ENCODE results near the gene RACK1. TPM values are rescaled to one million over a fixed set of nuclear protein-coding genes. Genes with fewer than 3 reads are reported as not detected.

RACK1 gene
- total and polyA plus RNA-seq, 4 experiments from 2014 or later = 1,956 to 2,145 (median 2,033) TPM

DNA sequence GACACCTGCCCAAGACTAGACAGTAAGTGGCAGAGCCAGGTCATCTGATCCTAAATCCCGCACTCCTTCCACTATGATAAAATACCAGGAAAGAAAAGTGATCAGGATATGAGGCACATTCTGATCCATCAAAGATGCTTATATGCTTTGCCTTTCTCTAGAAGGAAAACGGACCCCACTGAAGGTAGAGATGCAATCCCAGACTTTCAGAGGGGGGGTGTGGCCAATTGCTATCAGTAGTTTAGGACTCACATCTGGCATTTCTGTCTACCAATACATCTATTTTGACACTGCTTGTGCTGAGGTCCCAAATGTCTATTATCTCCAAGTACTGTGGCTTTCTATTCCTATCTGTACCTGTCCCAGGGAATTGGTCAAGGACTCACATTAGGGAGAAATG, 15.6 kb upstream of the RACK1 start:
- Mint-ChIP-seq H3K27me3 (no peaks in the 10 kb centered on the region), H3K36me3 (peaks cover 28 to 48% of the 10 kb centered on the region in 2 donors), H3K9me3 (no peaks in the 10 kb centered on the region), H3K4me1 (peaks cover 46 to 74% (median 61%) of the 10 kb centered on the region in 4 donors), H3K4me3 (peak overlapping the region; percentile 96 to 100 (median 99)), H3K27ac (peak overlapping the region; percentile 97 to 99 (median 99))
- POLR2A ChIA-PET (ENCODE audit: partially characterized antibody) = interaction anchor here (3.0 to 10.9 kb wide), 5 partner anchors 14 to 456 kb away, joined by 15 to 397 read pairs (median 83); partner anchors contain the start of genes RACK1, TRIM41 and TRIM7
- Histone ChIP-seq H3K27me3 (ENCODE audit: insufficient read depth, low read length) (no peaks in the 10 kb centered on the region), H3K4me3 (ENCODE audit: low read length in 2 of 2) (peak overlapping the region; percentile 81 to 94), H3K4me1 (ENCODE audit: insufficient read depth, low read length) (peaks cover 68% of the 10 kb centered on the region), H3K36me3 (ENCODE audit: insufficient read depth, low read length) (peaks cover 19% of the 10 kb centered on the region), H3K27ac (ENCODE audit: low read depth, low read length) (peak overlapping the region; percentile 99), H3K9me3 (ENCODE audit: control insufficient read depth in 1 of 2, low read length in 2 of 2) (no peaks in the 10 kb centered on the region)
- intact Hi-C loops (cut with micrococcal nuclease) = no loop called here
- DNase-seq = no peak
- CTCF ChIA-PET (ENCODE audit: partially characterized antibody) = interaction anchor here (2.9 to 3.6 kb wide), 3 partner anchors 9 to 74 kb away, joined by 21 to 29 read pairs (median 27); no protein-coding TSS in a partner anchor

DNA sequence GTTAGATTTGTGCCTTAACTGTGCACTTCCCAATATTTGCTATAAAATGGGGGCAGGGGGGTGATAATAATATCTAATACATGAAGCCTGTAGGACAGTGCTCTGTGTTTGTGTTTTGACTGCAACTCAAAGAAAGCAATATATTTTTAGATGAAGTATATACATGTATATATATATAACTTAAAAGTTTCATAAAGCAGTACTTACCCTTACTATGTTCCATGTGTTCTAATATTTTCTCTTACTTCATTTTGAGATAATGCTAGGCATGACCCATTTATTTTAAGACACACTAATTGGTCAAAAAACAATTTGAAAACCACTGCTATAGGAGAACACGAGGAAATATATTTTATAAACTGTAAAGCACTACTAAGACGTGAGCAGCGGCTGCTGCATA, 14.9 kb upstream of the RACK1 start:
- Histone ChIP-seq H3K27me3 (ENCODE audit: insufficient read depth, low read length) (no peaks in the 10 kb centered on the region), H3K27ac (ENCODE audit: low read depth, low read length) (peak overlapping the region; percentile 99), H3K4me1 (ENCODE audit: insufficient read depth, low read length) (peaks cover 68% of the 10 kb centered on the region), H3K4me3 (ENCODE audit: low read length in 2 of 2) (peak overlapping the region; percentile 81 to 94), H3K36me3 (ENCODE audit: insufficient read depth, low read length) (peaks cover 14% of the 10 kb centered on the region), H3K9me3 (ENCODE audit: control insufficient read depth in 1 of 2, low read length in 2 of 2) (no peaks in the 10 kb centered on the region)
- peaks cover 47 to 72% (median 61%) of the 10 kb centered on the region in 4 donors for H3K4me1 Mint-ChIP-seq
- no peak for DNase-seq
- intact Hi-C loops (cut with micrococcal nuclease) = no loop called here
- CTCF ChIA-PET (ENCODE audit: partially characterized antibody) = no interaction called here
- H3K27ac Mint-ChIP-seq = peak overlapping the region; percentile 59 to 99 (median 99)
- peak overlapping the region; percentile 96 to 100 (median 99) for H3K4me3 Mint-ChIP-seq
- no peaks in the 10 kb centered on the region for H3K27me3 Mint-ChIP-seq
- H3K9me3 Mint-ChIP-seq = no peaks in the 10 kb centered on the region
- H3K36me3 Mint-ChIP-seq = peaks cover 24 to 47% of the 10 kb centered on the region in 2 donors
- POLR2A ChIA-PET (ENCODE audit: partially characterized antibody) = interaction anchor here (4.3 to 10.9 kb wide), 3 partner anchors 13 to 53 kb away, joined by 83 to 397 read pairs (median 215); partner anchors contain the start of genes RACK1, TRIM41 and TRIM7

DNA sequence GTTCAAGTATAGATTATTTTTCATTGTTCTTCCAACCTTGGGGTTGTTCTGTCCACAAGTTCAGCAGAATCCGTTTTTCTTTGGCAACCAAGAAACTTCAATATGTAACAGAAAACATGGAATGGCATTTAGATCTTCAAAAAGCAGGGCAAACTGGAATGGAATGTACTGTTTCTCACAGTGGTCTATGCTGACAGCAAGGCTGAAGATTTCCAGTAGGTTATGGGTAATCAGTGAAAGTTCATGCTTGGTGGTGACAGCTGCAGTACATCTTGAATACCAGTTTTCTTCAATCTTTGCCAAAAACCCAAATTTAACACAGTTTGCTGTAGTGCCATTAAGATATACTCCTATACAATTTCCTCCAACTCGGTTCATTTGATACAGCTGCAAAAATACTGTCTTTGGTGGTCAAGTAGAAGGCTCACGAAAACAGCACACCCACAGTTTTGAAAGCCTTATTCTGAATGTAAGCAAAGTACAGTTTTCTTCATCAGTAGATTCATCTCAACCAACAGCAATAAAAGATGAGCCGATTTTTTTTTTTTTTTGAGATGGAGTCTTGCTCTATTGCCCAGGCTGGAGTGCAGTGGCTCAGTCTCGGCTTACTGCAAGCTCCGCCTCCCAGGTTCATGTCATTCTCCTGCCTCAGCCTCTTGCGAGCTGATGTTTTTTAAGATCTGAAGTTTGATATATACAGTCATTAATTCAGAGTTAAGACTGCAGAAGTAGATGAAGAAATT, 12.3 kb upstream of the RACK1 start:
- Histone ChIP-seq H3K9me3 (ENCODE audit: control insufficient read depth in 1 of 2, low read length in 2 of 2) (no peaks in the 10 kb centered on the region), H3K27me3 (ENCODE audit: insufficient read depth, low read length) (no peaks in the 10 kb centered on the region), H3K4me3 (ENCODE audit: low read length in 2 of 2) (no peak overlapping the region), H3K4me1 (ENCODE audit: insufficient read depth, low read length) (peaks cover 79% of the 10 kb centered on the region), H3K27ac (ENCODE audit: low read depth, low read length) (no peak overlapping the region), H3K36me3 (ENCODE audit: insufficient read depth, low read length) (peaks cover 16% of the 10 kb centered on the region)
- peak overlapping the region in 2 of 8 donors; percentile 1 to 66 for H3K4me3 Mint-ChIP-seq
- no peaks in the 10 kb centered on the region for H3K9me3 Mint-ChIP-seq
- POLR2A ChIA-PET (ENCODE audit: partially characterized antibody) = interaction anchor here (0.9 to 10.9 kb wide), 6 partner anchors 11 to 71 kb away, joined by 3 to 397 read pairs (median 4); partner anchors contain the start of genes RACK1 and TRIM41
- intact Hi-C loops (cut with micrococcal nuclease) = no loop called here
- no peaks in the 10 kb centered on the region for H3K27me3 Mint-ChIP-seq
- peaks cover 25 to 51% of the 10 kb centered on the region in 2 donors for H3K36me3 Mint-ChIP-seq
- H3K27ac Mint-ChIP-seq = peak overlapping the region in 6 of 7 donors; percentile 2 to 83 (median 59)
- H3K4me1 Mint-ChIP-seq = peaks cover 53 to 85% (median 67%) of the 10 kb centered on the region in 4 donors
- CTCF ChIA-PET (ENCODE audit: partially characterized antibody) = interaction anchor here (1.0 to 2.5 kb wide), 4 partner anchors 12 to 71 kb away, joined by 3 to 8 read pairs (median 4); no protein-coding TSS in a partner anchor
- no peak for DNase-seq

DNA sequence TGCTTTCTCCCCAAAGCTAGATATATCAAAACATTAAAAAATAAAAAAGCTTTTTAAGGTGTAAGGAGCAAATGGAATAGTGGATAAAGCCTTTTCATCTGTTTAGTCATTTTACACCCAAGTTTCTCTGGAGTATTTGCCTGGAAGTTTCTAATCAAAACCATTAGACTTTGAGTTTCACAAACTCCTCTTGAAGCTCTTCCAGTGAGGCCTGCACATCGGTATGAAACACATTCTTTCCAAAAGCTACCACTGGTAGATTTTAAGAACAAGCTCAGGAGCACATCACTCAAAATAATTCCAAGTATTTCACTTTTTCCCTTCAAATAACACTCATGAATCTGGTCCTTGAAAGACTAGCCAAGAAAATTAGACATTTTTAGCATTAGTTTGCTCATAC, 11.6 kb upstream of the RACK1 start:
- Mint-ChIP-seq H3K27me3 (no peaks in the 10 kb centered on the region), H3K4me1 (peaks cover 51 to 85% (median 65%) of the 10 kb centered on the region in 4 donors), H3K9me3 (no peaks in the 10 kb centered on the region), H3K36me3 (peaks cover 25 to 48% of the 10 kb centered on the region in 2 donors), H3K4me3 (peak overlapping the region in 2 of 8 donors; percentile 17 to 20), H3K27ac (peak overlapping the region in 4 of 7 donors; percentile 43 to 71 (median 52))
- Histone ChIP-seq H3K36me3 (ENCODE audit: insufficient read depth, low read length) (peaks cover 16% of the 10 kb centered on the region), H3K27me3 (ENCODE audit: insufficient read depth, low read length) (no peaks in the 10 kb centered on the region), H3K4me1 (ENCODE audit: insufficient read depth, low read length) (peaks cover 83% of the 10 kb centered on the region), H3K27ac (ENCODE audit: low read depth, low read length) (no peak overlapping the region), H3K4me3 (ENCODE audit: low read length in 2 of 2) (no peak overlapping the region), H3K9me3 (ENCODE audit: control insufficient read depth in 1 of 2, low read length in 2 of 2) (no peaks in the 10 kb centered on the region)
- DNase-seq = no peak
- intact Hi-C loops (cut with micrococcal nuclease) = no loop called here
- ChIA-PET CTCF (ENCODE audit: partially characterized antibody) (interaction anchor here (1.0 to 2.5 kb wide), 4 partner anchors 11 to 71 kb away, joined by 3 to 8 read pairs (median 5); no protein-coding TSS in a partner anchor), POLR2A (ENCODE audit: partially characterized antibody) (interaction anchor here (0.9 to 10.9 kb wide), 5 partner anchors 10 to 68 kb away, joined by 3 to 397 read pairs (median 4); partner anchors contain the start of genes RACK1 and TRIM41)

DNA sequence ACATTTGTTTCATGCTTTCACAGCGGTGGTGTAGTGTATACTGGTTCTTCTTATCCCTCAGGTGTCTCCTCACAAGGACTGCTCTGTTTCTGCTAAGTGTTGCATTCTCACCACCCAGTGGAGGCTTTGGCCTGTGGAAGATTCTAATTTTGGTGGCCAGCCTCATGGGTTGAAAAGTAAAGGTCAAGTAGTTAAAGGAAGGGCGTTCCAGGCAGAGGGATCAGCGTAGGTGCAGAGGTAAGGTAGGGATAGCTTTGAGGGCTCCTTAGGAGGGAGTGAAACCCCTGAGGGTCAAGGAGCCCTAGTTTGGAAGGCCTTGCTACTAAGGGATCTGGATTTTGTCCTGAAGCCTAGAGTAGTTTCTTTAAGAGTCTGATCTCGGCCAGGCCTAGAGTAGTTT, 4.6 kb upstream of the RACK1 start:
- no peaks in the 10 kb centered on the region for H3K27me3 Mint-ChIP-seq
- H3K4me3 Mint-ChIP-seq = peak overlapping the region; percentile 87 to 99 (median 91)
- peaks cover 6% of the 10 kb centered on the region for H3K36me3 ChIP-seq (ENCODE audit: insufficient read depth, low read length)
- no peak for DNase-seq
- CTCF ChIA-PET (ENCODE audit: partially characterized antibody) = interaction anchor here (4.8 kb wide), 1 partner anchor 13 kb away, joined by 29 read pairs; the partner anchor contains the start of gene TRIM52
- no peak overlapping the region for H3K4me3 ChIP-seq (ENCODE audit: low read length in 2 of 2)
- peak overlapping the region; percentile 80 to 100 (median 95) for H3K27ac Mint-ChIP-seq
- H3K36me3 Mint-ChIP-seq = peaks cover 4 to 36% of the 10 kb centered on the region in 2 donors
- H3K4me1 Mint-ChIP-seq = peaks cover 38 to 82% (median 56%) of the 10 kb centered on the region in 4 donors
- H3K27ac ChIP-seq (ENCODE audit: low read depth, low read length) = peak overlapping the region; percentile 96
- H3K9me3 ChIP-seq (ENCODE audit: control insufficient read depth in 1 of 2, low read length in 2 of 2) = no peaks in the 10 kb centered on the region
- peaks cover 0 to 2% (median 0%) of the 10 kb centered on the region in 8 donors for H3K9me3 Mint-ChIP-seq
- H3K27me3 ChIP-seq (ENCODE audit: insufficient read depth, low read length) = no peaks in the 10 kb centered on the region
- peaks cover 77% of the 10 kb centered on the region for H3K4me1 ChIP-seq (ENCODE audit: insufficient read depth, low read length)
- POLR2A ChIA-PET (ENCODE audit: partially characterized antibody) = interaction anchor here (0.8 to 22.7 kb wide), 4 partner anchors 10 to 58 kb away, joined by 3 to 397 read pairs (median 241); partner anchors contain the start of genes TRIM41 and TRIM52
- intact Hi-C loops (cut with micrococcal nuclease) = no loop called here

DNA sequence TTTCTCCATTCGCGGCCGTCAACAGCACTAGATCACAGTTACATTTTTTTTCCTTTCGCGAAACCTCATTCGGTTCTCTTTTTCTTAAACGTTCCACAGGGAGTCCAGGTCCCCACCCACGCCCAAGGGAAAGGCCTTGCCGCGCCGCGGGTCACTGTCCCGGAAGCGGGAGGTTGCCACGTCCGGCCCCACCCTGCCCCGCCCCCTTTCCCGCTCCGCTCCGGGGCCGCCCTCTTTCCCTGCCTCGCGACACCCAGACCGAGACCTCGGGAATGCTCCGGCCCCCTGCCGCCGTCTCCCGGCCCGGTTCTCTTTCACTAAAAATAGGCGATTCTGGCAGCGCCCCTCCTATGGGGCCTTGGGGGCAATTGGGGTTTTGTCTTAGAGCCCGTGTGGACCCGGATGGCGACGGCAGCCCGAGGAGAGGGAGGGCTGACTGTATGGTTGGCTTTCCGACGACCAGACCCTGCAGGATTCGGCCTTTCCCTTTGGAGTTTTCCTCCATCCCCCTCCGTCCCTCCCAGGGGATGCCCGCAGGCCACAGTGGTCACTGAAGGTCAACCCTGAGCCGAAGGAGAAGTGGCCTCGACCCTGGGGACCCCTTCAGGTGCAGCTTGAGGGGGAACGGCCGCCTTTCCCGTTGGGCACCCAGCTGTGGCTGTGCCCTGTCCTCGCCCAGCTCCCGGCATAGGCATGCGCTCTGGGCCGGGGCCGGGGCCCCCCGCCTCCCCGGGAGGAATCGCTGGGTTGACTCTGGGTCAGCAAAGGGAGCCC, 2.8 kb upstream of the RACK1 start:
- CTCF ChIA-PET (ENCODE audit: partially characterized antibody) = interaction anchor here (5.3 kb wide), 1 partner anchor 15 kb away, joined by 22 read pairs; the partner anchor contains the start of gene TRIM52
- Histone ChIP-seq H3K27ac (ENCODE audit: low read depth, low read length) (peak overlapping the region; percentile 96), H3K9me3 (ENCODE audit: control insufficient read depth in 1 of 2, low read length in 2 of 2) (no peaks in the 10 kb centered on the region), H3K4me3 (ENCODE audit: low read length in 2 of 2) (peak overlapping the region; percentile 78 to 83), H3K4me1 (ENCODE audit: insufficient read depth, low read length) (peaks cover 77% of the 10 kb centered on the region), H3K27me3 (ENCODE audit: insufficient read depth, low read length) (no peaks in the 10 kb centered on the region), H3K36me3 (ENCODE audit: insufficient read depth, low read length) (peaks cover 8% of the 10 kb centered on the region)
- Mint-ChIP-seq H3K27ac (peak overlapping the region; percentile 93 to 100 (median 95)), H3K27me3 (no peaks in the 10 kb centered on the region), H3K4me1 (peaks cover 48 to 93% (median 66%) of the 10 kb centered on the region in 4 donors), H3K36me3 (peaks cover 13 to 48% of the 10 kb centered on the region in 2 donors), H3K4me3 (peak overlapping the region; percentile 90 to 99 (median 92)), H3K9me3 (peaks cover 0 to 2% (median 0%) of the 10 kb centered on the region in 8 donors)
- POLR2A ChIA-PET (ENCODE audit: partially characterized antibody) = interaction anchor here (0.9 to 22.7 kb wide), 7 partner anchors 11 to 63 kb away, joined by 4 to 397 read pairs (median 37); partner anchors contain the start of genes TRIM41 and TRIM52
- intact Hi-C loops (cut with micrococcal nuclease) = loop anchor here (1.0 kb wide), 1 partner anchor 55 kb away; no protein-coding TSS in a partner anchor
- DNase-seq = peak; percentile 52 to 78 (median 60)

Data from CD4-positive, alpha-beta memory T cell (primary cell).